ENCODE measurements around the gene ADGRV1.
A peak's percentile ranks its signal among the peaks of the same experiment; 100 is the strongest.
"Not testable (repeated sequence)": the region's sequence is repeated elsewhere in the genome, so short reads cannot be mapped to it uniquely, and the experiment has no call there.

ADGRV1 gene

DNA sequence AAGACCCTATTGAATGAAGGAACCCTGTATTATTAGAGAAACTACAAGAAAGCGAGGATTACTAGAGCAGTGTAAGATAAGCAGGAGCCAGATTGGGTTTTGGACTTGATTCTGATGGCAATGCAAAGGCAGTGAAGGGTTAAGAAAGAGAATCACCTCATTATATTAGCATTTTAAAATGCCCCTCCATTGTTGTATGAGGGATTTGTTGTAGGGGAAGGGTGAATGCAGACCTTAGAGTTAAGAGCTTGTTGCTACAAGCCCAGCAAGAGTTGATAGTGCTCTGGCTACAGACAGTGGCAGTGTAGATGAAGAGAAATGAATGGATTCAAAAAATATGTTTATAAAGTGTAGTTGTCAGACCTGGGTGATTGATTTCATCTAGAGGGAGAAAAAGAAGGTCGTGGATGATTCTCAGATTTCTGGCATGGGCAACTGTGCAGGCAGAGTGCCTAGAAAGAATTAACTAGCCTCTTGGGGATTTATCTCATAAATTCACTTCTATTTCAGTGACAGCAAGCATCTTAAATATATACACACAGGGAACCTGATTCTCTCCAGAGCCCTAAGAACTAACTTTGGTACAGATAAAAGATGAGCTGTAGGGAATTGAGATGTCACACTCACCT is 479.7 kb downstream of the ADGRV1 start:
- no peak for DNase-seq

GRCh38 chr5:91041132-91041531 is 482.5 kb downstream of the ADGRV1 start:
- not testable (repeated sequence) for DNase-seq

DNA sequence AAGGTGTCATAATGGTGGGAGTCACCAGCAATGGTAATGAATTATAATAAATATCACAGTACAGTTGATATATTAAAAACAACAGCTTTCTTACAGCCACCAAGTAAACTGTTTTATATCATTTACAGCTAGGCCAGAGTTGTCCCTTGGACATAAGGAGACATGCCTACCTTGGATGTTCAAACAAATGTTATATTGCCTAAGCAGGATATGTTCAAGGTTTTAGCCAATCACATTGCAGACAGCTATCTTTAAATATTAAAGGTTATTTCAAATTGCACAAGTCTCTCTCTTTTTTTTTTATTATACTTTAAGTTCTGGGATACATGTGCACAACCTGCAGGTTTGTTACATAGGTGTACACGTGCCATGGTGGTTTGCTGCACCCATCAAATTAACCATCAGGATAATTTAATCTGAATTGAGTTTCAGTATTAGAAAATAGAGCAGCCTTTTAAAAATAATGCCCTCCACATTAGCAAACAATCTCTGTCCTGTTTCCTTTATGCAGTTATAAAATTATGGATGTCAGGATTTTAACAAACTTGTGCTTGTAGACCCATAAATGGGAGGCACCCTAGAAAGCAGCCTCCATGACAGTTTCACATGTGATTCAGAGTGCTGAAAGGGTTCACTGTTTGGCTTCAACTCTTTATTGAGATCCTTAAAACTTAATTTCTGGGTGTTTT is 483.8 kb downstream of the ADGRV1 start:
- no peak for DNase-seq

DNA sequence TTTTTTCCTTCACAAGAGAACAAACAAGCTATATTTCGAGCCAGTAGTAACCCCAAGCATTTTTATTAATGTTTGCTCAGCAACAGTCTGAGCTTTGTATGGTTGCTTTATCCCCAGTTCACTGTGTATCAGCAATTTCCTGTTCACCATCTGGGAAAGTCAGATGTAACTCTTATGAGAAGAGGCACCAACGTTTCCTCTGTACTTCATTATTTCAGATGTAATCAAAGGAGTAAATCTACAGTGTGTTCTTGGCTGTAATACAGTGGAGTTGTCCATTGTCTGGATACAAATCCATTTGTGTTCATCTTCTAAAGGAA is 484.3 kb downstream of the ADGRV1 start:
- DNase-seq: no peak

- no peak for DNase-seq
These were observed 489.5 kb downstream of the ADGRV1 start for GRCh38 chr5:91048073-91048472.

DNA sequence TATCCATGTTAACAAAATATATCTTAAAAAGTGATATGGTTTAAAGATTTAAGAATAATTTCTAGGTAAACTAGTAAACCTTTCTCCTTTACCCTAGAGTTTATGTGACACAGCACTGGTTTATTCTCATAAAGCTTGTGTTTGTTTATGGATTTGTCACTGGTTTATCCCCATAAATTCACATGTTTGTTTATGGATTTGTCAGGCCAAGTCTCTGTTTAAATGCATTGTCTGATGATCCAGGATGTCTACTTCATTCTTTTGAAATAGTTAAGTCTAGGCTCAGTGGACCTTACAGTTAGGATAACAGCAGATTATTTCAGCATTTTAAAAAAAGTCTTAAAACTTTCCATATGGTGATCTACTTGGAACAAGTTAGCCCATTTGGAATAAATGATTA is 490.5 kb downstream of the ADGRV1 start:
- DNase-seq: no peak

DNA sequence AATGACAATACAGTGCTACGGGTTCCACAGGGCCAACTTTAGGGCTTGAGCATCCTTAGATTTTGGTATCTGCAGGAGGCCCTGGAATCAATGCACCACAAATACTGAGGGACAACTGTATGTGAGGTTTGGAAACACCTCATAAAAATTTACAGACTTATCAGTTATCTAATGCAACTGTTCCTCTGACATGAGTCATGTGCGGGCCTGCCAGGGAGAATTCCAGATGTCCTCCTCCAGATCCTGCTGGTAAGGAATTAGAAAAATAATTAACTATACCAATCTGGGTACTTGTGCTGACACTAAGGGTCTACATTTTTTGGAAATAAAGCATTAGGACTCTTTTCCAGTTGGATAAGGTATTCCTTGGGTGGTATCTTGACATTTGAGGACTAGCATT is 491.2 kb downstream of the ADGRV1 start:
- DNase-seq: no peak

DNA sequence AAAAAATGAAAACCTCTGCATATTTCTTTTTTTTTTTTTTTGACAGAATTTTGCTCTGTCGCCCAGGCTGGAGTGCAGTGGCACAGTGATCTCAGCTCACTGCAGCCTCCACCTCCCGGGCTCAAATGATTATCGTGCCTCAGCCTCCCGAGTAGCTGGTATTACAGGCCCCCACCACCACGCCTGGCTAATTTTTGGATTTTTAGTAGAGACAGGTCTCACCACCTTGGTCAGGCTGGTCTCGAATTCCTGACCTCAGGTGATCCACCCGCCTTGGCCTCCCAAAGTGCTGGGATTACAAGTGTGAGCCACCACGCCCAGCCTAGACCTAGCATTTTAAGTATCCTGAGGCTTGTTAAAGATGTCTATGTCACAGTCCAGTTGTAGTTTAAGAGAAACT is 493.8 kb downstream of the ADGRV1 start:
- DNase-seq: not testable (repeated sequence)

DNA sequence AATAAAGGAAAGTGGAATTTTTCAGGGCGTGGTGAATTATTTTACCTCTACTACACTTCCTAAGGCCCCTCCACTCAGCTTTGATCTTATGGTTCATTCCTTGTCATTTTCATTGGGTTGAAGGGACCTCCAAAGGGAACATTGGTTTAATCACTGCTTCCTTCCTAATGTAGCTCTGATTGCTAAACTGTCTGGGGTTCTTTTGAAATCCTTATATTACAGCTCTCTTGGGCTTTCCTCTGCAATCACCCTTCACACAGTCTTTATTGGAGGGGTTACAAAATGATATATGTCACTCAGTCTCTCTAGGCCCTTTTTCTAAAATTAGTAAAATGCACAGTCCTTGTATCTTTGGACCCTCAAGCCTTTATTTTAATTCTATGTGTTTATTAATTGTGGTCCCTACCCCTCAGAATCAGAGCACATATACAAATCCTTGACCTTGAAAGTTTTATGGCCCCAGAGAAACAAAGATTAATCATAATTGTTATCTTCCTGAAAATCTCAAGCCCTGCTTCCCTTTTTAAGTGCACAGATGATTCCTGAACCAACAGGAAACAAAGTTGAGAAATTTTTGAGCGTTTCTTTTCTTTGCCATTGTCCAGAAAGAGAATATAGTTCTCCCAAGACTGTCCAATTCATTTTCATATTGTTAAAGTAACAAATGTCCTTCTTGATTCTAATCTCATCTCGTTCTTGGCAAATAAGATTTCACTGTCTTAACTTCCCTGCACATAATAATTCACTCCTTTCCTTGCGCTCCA is 494.6 kb downstream of the ADGRV1 start:
- DNase-seq: no peak

GRCh38 chr5:91053741-91054025 is 495.1 kb downstream of the ADGRV1 start:
- DNase-seq: no peak

- DNase-seq: no peak
These were observed 499.6 kb downstream of the ADGRV1 start for GRCh38 chr5:91058155-91058554.

DNA sequence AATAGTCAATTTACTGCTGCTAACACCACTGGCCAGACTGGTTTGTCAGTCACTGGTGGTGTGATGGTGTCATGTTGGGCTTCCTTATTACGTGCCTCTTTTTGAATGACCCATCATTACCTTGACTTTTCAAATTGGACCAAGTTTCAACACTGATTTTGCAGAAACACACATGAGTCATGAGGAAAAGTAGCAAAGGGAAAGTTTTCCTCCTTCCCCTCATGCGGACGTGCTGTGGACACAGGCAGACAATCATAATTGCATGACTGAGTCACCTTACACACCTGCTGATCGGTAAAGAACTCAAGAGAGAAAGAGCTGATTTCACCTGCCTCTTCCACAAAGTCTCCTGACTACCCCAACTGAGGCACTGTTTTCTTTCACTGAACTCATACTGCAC is 500.0 kb downstream of the ADGRV1 start:
- DNase-seq: no peak

GRCh38 chr5:91059409-91059808 is 500.8 kb downstream of the ADGRV1 start:
- DNase-seq: no peak

DNA sequence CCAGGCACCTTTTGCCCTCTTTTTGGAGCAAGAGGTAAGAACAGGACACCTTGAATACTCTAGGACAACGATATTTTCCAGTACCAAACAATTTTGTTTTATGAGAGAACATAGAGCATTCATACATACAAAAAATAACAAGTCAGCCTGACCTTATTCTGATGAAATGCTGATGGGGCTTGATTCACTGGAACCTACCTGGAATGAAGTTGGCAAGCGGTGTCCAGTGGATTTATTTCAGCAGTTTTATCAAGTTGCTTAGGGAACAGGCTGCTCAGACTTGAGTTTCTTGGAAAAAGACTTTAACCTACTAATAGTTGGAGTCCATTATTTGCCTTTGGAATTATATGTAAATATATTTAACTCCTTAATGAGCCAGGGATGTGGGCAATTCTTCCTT is 502.5 kb downstream of the ADGRV1 start:
- DNase-seq: no peak

GRCh38 chr5:91061946-91062562 is 503.5 kb downstream of the ADGRV1 start:
- no peak for DNase-seq

DNA sequence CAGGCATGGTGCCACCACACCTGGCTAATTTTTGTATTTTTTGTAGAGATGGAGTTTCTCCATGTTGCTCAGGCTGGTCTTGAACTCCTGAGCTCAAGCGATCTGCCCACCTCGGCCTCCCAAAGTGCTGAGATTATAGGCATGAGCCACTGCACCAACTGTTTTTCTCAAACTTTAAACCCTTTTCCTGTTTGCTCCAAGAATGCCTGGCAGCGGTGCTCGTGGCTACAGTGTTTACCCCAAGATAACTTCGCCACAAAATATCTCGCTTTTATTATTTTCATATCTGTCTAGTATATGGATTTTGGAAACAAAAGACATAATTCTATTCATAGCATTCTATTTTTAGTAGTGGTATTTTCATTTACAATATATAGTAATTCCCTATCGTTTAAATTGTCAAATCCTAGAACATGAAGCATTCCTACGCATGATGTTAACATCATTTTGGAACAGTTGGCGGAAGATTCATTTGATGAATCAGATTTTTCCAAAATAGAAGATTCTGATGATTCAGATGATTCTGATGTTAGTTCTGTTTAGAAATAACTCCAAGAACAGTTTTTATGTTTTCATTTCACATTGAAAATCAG is 504.6 kb downstream of the ADGRV1 start:
- DNase-seq: not testable (repeated sequence)

GRCh38 chr5:91065496-91065895 is 506.9 kb downstream of the ADGRV1 start:
- DNase-seq: no peak

- DNase-seq: no peak
These were observed 510.8 kb downstream of the ADGRV1 start for GRCh38 chr5:91069364-91069763.

- no peak for DNase-seq
These were observed 512.4 kb downstream of the ADGRV1 start for GRCh38 chr5:91070761-91071550.

GRCh38 chr5:91072881-91073280 is 514.3 kb downstream of the ADGRV1 start:
- DNase-seq: no peak

DNA sequence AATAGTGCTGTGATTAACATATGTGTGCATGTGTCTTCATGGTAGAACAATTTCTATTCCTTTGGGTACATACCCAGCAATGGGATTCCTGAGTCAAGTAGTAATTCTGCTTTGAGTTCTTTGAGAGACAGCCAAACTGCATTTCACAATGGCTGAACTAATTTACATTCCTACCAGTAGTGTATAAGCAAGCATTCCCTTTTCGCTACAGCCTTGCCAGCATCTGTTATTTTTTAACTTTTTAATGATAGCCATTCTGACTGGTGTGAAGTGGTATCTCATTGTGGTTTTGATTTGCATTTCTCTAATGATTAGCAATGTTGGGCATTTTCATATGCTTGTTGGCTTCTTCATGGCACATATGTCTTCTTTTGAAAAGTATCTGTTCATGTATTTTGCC is 516.0 kb downstream of the ADGRV1 start:
- DNase-seq: peak; percentile 8

- DNase-seq: no peak
These were observed 517.5 kb downstream of the ADGRV1 start for GRCh38 chr5:91076138-91076537.

- no peak for DNase-seq
These were observed 519.0 kb downstream of the ADGRV1 start for GRCh38 chr5:91077623-91078022.

All from NCI-H526 treated with DMSO at 0.1 percent for 48 hours (cell line).